Activated CD8-positive, alpha-beta memory T cell treated with anti-CD3 and anti-CD28 coated beads, Interleukin-2, amount 50 U/mL, for 48 hours (primary cell): Measurements from ENCODE around the gene CLMN.

Experiments
- DNase-seq: peaks from one replicate; pipeline ENCODE4 v3.0.0-alpha.2; 2020

Gene CLMN

DNA sequence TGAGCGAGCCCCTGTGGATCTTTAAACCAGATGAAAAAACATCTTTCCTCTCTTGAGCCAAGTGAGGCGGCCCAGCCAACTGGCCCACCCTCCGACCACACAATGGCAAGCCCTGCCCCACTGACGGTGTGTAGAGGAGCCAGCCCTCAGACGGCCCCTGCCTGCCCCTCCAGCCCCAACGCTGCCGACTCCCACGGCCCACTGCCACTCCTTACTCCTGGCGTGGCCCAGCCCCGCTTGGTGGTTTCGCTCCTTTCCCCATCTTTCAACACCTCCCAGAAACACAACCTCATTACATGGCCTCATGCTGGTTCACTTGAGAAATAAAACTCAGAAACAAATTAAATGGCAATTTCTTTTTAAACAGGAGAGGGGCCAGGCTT is 81.8 kb downstream of the CLMN start:
- DNase-seq = no peak

DNA sequence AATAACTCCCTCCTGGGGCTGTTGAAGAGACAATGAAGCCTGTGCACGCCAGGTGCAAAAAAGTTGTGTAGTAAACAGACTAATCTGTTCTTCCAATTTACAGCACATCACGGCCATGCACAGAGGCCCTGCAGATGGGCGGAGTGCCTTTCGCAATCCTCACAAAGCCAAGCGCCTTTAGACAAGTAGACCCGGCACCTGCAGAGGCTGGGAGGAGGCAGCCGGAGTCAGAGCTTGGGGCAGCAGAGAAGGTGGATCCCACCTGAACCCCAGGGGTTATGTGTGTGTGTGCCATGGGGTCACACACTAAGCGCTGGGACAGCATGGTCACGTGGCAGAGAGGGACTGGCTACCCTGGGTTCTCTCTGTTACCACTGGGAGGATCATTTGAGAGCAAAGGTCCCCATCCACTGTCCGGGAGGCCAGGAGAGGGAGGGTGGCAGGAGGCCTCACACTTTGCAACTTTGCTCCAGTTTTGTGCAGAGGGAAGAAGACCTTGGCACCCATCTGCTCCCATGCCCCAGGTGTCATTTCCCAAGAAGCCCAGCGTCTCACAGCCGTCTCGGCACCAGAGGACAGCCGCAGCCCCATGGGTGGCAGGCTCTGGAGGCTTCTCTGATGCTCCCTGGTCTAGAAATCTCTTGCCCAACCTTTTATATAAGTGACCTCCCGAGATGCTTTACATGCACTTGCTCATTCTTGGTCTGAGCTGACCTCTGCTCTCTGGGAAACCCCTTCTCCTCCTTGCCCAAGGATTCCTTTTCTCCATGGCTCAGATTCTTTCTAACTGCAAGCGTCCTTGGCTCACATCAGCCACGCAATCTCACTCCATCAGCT is 82.4 kb downstream of the CLMN start:
- DNase-seq = no peak

DNA sequence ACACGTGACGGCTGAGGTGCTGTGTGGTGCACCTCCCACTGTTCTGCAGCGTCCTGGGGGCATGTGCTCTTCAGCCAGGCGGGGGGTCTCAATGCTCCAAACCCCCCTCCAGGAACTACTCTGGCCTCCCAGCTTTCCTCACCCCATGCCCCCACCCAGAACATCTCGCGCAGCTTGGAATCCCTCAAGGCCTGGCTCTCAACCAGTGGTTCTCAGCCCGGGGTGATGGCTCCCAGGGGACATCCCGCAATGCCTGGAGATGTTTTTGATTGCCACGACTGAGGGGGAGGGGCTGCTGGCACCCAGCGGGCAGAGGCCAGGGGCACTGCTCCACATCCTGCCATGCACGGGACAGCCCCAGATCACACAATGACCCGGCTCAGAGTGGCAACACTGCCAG is 83.5 kb downstream of the CLMN start:
- DNase-seq = no peak

DNA sequence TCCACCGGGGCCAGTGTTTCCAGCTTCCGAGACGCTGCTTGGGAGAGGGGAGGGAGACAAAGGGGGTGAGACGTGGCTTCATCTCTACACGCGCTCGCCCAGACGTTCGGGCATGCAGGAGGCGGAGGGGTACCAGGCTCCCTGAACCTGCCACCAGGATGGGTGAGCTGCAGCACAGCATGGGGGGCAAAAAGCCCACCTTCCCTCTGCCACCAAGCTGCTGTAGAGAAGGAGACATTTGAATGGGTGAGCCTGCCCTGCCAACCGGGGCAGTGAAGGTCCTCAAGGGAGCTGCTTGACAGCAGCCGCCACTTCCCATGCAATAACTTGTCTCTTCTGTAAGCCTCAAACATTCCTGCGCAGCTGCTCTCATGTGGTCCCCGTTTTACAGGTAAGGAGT is 83.9 kb downstream of the CLMN start:
- no peak for DNase-seq

DNA sequence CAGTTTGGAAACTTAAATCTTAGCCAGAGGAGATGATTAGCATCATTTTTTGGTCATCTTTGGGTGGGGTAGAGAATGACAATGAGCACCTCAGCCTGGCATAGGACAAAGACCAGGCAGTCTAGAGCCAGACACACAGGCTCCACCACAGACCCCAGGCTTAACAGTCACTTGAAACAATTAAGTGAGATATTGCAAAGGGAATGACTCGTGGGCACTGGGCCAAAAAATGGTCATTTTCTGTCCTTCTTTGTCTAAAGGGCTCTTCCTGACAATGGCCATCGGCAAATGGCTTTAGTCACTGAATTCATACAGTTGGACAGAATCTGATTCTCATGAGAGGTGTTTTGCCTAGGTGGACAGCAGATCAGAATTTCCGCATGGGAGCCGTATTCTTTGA is 84.4 kb downstream of the CLMN start:
- DNase-seq = no peak

DNA sequence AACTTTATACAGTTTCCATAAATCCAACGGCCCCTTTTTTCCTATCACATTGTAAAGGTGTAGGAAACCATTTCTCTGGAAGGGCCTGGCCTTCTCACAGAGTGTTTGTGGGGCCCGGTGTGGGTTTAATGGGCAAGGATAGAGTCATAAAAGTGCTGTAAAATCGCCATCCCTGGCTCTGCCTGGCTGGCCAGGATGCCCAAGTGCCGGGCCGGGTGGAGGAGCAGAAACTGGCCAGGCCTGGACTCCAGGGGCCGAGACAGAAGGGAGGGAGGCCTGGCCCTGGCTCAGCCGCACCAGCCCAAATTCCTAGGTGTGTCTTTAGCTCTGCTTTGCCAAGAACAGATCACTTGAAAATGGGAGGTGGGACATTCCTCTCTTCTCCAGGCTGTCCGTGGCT is 85.3 kb downstream of the CLMN start:
- no peak for DNase-seq

DNA sequence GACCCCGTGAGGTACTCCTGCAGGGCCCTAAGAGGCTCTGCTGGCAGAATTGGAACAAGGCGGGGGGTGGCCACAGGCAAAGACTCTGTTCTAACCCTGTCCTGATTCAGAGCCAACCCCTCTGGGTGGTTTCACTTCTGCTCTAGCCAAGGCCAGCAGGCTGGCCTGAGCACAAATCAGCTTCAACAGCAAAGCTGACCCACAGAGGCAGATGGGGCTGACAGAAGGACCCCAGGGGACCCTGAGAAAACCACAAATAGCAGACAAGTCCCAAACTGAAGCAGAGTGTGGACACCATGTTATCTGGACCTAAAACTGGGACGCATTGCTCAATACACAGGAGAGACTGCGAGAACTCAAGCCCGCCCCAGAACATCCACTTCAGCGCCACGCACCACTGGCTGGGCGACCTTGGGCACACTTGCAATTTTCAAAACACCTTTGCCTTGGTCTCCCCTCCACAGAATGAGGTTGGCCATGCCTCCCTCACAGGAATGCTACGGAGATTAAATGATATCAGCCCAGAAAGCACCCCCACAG is 85.9 kb downstream of the CLMN start:
- no peak for DNase-seq

DNA sequence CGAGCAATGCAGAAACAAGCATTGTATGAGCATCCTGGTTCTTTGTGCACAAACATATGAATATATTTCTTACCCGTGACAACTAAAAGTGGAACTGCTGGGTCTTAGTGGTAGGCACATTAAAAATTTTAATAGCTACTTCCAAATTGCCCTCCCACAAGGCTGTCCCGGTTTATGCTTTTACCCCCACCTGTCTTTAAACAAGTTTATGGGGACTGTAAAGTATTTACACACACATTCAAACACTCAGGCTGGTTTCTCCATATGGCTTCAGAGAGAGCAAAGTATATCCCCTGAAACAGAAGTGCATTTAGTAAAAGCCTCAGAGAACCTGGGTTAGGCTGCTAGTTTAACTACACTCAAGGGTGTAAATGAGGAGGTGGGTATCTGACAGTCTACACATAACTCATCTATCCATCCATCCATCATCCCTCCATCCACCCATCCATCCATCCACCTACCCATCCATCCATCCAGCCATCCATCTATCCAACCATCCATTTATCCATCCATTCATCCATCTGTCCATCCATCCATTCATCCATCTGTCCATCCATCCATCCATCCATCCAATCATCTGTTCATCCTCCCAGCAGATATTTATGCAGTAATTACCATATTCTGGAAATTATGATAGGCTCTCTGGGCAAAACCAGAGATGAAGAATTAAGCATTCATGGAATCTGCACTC is 86.7 kb downstream of the CLMN start:
- DNase-seq = no peak

DNA sequence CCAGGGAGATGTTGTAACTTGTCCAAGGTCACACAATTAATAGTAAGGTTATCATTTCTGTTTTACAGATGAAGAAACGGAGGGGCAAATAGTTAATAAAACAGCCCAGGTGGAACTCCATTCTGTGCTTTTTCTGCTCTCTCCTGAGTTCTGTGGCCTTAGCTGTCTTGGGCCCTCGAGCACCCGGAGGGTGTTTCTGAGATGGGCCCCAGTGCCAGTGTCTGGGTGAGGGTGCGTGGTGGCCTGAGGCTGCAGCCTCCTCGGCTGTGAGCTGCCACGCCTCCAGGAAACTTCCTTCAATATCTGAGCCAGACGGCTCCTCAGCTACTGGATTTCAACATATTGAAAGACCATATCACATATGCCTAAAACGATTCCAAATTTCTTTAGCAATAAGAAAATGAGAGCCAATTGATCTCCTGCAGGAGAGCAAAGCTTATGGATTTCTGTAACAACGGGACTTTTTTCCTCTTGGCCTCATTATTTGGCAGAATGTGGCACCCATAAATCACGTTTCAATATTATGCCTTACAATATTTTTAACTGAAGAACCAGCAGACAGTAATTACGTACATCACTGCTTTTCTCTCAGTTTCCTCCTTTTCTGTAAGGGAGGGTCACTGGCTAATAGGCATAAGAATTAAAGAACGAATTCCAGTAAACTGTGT is 87.6 kb downstream of the CLMN start:
- no peak for DNase-seq

DNA sequence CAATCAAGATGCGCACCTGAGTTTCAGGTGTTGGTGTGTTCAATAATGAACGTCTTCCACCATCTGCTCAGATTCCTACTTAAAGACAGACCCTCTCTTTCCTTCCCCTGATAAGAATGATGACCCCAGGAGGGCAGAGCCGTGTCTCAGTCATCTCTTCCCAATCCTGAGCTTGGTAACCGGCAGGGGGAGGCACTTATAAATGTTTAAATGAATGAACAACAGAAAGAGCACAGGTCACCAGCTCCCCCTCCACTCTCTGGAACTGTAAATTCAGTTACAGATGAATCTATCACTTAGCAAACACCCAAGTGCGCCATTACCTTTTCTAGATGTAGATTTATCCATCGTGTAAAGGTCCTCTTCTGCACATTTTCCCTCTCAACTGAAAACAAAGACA is 90.0 kb downstream of the CLMN start:
- no peak for DNase-seq

DNA sequence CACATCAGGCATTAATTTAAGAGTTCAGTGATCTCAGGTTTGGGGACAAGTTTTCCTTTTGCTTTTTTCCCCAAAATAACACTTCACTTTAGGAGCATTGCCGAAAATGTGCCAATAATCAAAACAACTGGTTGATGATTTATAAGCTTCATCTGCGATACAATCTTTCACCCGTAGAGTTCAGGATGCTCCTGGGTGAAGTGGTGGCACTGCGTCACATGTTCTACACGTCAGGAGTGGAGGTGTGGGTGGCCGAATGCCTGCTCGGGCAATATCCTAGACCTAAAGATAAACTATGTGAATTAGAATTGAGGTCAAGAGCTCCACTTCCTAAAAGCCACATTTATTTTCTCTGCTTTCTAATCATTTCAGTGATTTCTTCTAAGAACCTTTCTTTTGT is 91.5 kb downstream of the CLMN start:
- no peak for DNase-seq

DNA sequence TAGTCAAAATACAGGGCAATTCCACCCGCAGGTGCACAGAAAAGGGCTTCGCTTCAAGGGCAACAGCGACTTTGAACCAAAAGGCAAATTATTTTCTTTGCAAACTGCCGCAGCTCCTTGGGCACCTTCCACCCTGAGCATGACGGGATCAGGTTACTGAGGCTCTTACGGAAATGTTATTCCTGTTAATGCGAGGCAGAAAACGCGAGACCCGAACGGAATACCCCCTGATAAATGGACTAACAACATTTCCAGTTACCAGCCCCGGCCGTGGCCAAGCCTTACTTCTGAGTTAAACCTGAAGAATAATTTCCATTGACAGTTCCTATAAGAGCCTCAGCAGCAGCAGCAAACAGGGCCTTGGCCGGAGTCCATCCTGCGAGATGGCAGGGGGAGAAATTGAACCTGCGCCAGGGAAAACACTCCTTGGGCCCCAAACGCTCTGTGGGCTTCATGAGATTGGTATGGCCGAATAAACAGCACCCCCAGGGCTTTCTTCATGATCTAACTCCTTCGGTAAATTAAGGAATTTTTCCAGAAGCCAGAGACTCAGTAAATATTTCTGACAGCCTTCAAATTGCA is 92.3 kb downstream of the CLMN start:
- DNase-seq = no peak

DNA sequence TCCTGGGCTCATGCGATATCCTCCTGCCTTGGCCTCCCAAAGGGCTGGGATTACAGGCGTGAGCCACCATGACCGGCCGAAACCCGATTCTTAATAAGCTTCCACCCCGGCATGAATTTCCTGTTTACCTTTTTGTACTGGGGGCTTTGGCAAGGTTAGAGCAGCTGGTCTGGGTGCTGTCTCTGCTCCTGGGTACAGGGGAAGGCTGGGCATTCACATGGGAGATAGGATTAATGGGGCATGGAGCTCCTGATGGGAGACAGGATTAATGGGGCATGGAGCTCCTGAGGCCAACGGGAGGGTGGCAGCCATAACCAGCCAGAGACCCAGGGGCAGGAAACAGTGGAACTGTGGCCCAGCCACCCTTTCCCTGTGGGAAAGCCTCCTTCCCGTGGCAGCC is 92.9 kb downstream of the CLMN start:
- no peak for DNase-seq

DNA sequence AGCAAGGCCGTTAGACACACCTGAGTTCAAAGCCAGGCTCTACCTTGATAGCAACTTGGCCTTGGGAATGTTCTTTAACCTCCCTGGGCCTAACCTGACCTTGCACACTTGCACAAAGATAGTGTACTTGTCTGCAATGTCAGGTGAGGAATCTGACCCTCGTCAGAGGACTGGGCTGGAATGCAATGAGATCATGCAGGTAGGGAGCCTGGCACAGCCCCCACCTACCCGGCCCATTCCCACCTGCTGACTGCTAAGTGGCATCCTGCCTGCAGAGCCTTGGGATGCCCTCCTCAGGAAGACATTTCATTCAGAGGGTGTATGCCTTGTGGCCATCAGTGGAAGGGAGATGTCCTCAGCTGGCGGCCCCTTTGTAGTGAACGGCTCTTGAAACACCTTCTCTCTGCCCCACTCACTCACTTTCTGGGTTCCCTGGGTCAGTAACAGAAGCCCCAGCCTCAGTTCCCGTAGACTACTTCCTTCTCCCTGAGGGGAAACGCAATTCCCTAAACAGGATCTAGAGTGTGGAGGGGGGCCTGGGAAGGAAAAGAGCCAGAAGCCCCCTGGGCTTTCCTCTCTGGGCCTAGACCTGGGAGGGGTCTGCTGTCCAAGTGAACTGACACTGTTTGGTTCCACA is 94.3 kb downstream of the CLMN start:
- no peak for DNase-seq

DNA sequence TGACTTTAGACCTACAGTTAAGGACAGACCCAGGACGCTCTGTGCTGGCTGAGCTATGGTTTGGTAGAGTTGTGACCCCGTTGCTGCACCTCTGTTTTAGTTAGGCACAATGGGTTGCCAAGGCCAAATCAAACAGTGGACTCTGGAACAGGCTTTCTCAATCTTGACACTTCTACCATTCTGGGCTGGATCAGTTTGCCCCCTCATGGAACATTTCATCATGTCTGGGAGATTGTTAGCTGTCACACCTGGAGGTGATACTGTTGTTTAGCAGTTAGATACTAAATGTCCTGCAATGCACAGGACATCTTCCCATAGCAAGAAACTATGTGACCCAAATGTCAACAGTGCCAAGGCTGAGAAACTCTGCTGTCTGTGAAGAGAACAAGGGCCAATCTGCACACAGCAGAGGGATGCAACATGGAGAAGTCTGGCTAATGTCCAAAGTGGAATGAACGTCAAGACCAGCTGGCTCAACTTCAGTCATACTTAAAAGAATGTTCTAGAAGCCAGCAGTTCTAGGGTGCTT is 96.8 kb downstream of the CLMN start:
- no peak for DNase-seq

DNA sequence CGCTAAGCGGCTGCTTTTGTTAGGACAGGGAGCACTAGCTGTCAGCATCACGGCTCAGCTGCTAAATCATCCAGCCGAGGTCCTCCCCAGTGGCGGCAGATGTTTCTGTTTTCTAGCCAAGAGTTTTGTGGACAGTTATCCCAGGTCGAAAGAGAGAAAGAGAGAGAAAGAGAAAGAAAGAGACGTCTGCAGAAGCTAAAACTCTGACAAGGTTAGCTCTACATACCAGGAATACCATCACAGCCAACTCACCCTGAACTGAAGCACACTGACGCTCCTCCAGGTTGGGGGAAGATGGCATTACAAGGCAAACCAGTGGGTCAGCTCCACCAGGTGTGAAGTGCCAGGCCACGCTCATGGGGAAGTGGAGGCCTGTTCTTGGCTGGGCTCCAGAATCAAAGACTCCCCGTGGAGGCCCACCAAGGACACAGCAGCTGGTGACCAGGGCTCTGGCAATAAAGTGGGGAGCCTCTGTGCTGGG is 97.5 kb downstream of the CLMN start:
- no peak for DNase-seq

DNA sequence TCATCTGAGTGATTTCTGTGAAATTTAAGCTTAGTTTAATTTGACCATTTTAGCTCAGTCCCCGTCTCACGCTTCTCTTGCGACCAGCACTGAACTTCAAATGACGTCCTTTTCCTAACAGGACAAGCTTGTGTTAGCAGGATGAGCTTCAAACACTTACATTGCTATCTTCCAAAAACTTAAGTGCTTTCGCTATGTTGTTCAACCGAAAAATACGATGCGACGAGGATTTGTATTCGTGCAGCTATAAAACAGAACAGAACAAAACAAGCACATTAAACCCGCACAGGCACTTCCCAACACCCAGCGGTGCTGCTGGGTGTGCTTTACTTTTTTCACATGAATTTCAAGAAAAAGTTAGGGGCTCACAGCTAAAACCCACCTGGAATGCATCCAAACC is 98.2 kb downstream of the CLMN start:
- no peak for DNase-seq

DNA sequence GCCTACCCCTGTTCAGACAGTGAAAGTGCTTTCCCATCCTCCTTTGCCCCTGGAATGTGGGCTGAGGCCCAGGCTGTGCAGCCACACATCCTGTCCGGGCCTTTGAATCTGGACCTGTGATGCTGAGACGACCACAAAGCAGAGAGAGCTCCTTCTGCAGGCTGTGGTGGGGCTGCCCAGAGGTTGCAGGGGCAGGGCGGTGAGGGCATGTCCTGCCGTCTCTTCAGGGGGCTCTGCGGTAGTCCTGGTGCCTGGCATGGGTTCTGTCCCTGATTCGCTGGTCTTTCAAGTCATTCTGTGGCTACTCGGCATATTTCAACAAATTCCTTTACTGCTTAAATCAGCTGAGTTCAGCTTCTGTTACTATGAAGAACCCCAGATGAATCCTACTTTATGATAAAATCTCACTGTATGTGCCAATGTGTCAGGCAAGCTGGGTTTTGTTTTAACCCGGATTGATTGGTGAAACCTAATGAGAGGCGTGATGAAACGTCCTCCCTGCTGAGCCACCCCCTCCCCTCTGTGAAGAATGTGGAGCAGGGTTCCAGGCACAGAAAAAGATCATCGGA is 99.0 kb downstream of the CLMN start:
- no peak for DNase-seq

DNA sequence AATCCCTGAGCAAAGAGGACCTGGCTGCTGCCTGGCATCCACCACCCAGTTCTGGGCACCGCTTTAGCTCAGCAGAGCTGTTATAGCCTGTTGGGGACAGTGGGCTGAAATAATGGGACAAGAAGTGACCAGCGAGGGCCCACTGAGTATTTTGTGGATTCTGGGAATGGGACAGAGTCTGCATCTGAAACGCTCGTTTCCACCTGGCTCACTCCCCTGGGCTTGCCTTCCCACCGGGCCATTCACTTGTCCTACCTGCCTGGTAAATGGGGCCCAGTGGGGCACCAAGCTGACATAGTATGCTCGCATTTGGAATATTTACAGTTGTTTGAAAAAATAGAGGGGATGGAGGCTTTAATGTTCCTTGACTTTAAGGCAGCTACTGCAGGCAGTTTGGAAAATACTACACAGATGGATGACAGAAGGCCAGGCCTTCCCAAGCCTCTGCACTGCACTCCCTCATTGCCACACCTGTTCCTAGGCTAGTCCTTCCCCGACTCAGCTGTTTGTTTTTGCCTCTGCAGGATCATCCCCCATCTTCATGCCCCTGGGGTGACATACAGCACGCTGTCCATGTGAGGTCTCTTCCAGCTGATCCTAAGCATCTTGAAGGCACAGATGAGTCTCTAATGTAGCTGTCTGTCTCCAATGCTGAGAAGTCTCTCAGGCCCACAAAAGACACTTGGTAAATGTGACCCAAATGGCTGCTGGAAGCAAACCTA is 101.1 kb downstream of the CLMN start:
- DNase-seq = no peak

DNA sequence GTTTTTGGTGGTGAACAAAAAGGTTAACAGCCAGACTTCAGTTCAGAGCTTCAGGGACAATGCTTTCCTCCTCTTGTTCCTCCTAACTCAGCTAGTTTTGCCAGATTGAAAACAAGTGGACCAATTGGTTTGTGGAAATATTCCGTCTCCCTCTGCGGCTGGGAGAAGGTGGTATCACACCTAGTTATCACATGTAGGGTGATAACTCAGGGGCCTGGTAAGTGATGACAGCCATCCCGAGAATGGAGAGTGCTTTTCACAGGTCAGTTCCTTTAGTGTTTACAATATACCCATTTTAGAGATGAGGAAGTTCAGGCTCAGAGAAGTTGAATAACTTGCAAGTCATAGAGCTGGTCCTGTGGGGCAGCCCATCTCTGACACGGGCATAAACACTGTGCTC is 101.7 kb downstream of the CLMN start:
- no peak for DNase-seq

DNA sequence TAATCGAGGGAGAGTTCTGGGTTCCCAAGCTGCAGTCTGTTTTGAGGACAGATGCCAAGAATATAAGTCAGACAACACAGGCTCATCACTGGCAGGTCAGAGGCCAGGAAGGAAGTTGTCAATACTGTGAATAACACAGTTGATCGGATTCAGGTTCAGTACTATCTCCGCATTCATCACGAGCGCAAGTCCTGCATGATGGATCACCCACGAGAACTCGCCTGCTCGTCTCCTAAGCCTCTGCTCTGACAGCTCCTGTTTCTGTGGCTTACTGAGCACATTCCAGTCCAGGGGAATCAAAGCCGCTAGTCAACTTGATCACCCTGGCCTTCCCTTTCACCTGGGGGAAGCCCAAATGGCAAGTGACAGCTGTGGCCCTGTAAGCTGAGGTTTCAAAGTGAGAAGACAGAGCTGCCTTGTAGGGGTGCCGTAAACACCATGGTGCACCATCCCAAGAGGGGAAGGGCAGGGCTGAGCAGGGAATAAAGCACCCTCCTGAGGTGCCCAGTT is 102.3 kb downstream of the CLMN start:
- no peak for DNase-seq
